Liver (tissue), 9 donors: Measurements from ENCODE around the gene LAMB1. TPM values are rescaled to one million over a fixed set of nuclear protein-coding genes. Genes with fewer than 3 reads are reported as not detected.

Source experiments
- DNase-seq: peaks from one replicate; pipeline ENCODE4 v3.0.0-alpha.2; 2017; ENCODE audit warnings: low spot score
- H3K27ac ChIP-seq, 2 donors: one replicate each; pipeline ENCODE4 v1.7.0; 2013; ENCODE audit warnings: inconsistent platforms in 2 of 2, low read length in 2 of 2, control low read depth in 1 of 2, low read depth in 1 of 2, mild to moderate bottlenecking in 1 of 2
- H3K27me3 ChIP-seq, 4 donors: one replicate each; pipeline versions ENCODE4 v1.6.1 to v1.7.0; 2013; ENCODE audit warnings: low read length in 3 of 4, inconsistent platforms in 1 of 4, mild to moderate bottlenecking in 1 of 4, moderate library complexity in 1 of 4; ENCODE audit not compliant: control insufficient read depth in 4 of 4, insufficient read depth in 4 of 4
- H3K36me3 ChIP-seq, 4 donors: one replicate each; pipeline versions ENCODE4 v1.6.1 to v1.7.0; 2013; ENCODE audit warnings: low read length in 3 of 4, mild to moderate bottlenecking in 3 of 4, low read depth in 1 of 4, moderate library complexity in 1 of 4; ENCODE audit not compliant: control insufficient read depth in 4 of 4, insufficient read depth in 3 of 4
- H3K4me1 ChIP-seq, 4 donors: one replicate each; pipeline versions ENCODE4 v1.6.1 to v1.7.0; 2013; ENCODE audit warnings: low read length in 3 of 4, mild to moderate bottlenecking in 3 of 4, moderate library complexity in 1 of 4; ENCODE audit not compliant: control insufficient read depth in 4 of 4, insufficient read depth in 4 of 4
- H3K4me3 ChIP-seq, 3 donors: one replicate each; pipeline versions ENCODE4 v1.6.1 to v1.7.0; 2013; ENCODE audit warnings: low read length in 3 of 3, control low read depth in 1 of 3, low read depth in 1 of 3, mild to moderate bottlenecking in 1 of 3
- H3K9ac ChIP-seq, 2 donors: one replicate each; pipeline ENCODE4 v1.7.0; 2013; ENCODE audit warnings: low read length in 2 of 2, mild to moderate bottlenecking in 2 of 2, moderate library complexity in 2 of 2, control low read depth in 1 of 2, low read depth in 1 of 2
- H3K9me3 ChIP-seq, 4 donors: one replicate each; pipeline versions ENCODE4 v1.6.1 to v1.7.0; 2013; ENCODE audit warnings: low read length in 3 of 4; ENCODE audit not compliant: control insufficient read depth in 4 of 4
- ATF3 ChIP-seq: IDR thresholded peaks from 2 replicates; pipeline ENCODE4 v1.6.1; 2016; ENCODE audit warnings: antibody characterized with exemption
- CTCF ChIP-seq: fragments of 150-350 bp; IDR thresholded peaks from 2 replicates; pipeline ENCODE4 v1.5.1; 2017; ENCODE audit warnings: improper control_type of control experiment, low read depth, low read length; ENCODE audit not compliant: missing input control
- EGR1 ChIP-seq, 2 donors: IDR thresholded peaks; 2 replicates each; pipeline ENCODE4 v1.6.1; 2016 to 2018; ENCODE audit warnings: antibody characterized with exemption in 2 of 2, low read depth in 2 of 2
- FOXA1 ChIP-seq: IDR thresholded peaks from 2 replicates; pipeline ENCODE4 v1.6.1; 2016; ENCODE audit warnings: antibody characterized with exemption
- FOXA2 ChIP-seq: IDR thresholded peaks from 2 replicates; pipeline ENCODE4 v1.6.1; 2016; ENCODE audit warnings: antibody characterized with exemption
- GABPA ChIP-seq, 2 donors: IDR thresholded peaks in 1 of 2; conservative IDR thresholded peaks in 1 of 2; 2 replicates each; pipeline ENCODE4 v1.6.1; 2016; ENCODE audit warnings: antibody characterized with exemption in 2 of 2, mild to moderate bottlenecking in 1 of 2, moderate library complexity in 1 of 2
- HNF4A ChIP-seq, 2 donors: conservative IDR thresholded peaks; 2 replicates each; pipeline ENCODE4 v1.6.1; 2016; ENCODE audit warnings: antibody characterized with exemption in 2 of 2, mild to moderate bottlenecking in 2 of 2
- HNF4G ChIP-seq: IDR thresholded peaks from 2 replicates; pipeline ENCODE4 v1.6.1; 2016; ENCODE audit warnings: antibody characterized with exemption
- JUND ChIP-seq, 2 donors: IDR thresholded peaks; 2 replicates each; pipeline ENCODE4 v1.6.1; 2016; ENCODE audit warnings: antibody characterized with exemption in 2 of 2
- MAX ChIP-seq: IDR thresholded peaks from 2 replicates; pipeline ENCODE4 v1.6.1; 2016; ENCODE audit warnings: antibody characterized with exemption
- NR2F2 ChIP-seq: IDR thresholded peaks from 2 replicates; pipeline ENCODE4 v1.6.1; 2016; ENCODE audit warnings: antibody characterized with exemption
- RAD21 ChIP-seq, 2 donors: IDR thresholded peaks; 2 replicates each; pipeline ENCODE4 v1.6.1; 2016; ENCODE audit warnings: antibody characterized with exemption in 2 of 2, mild to moderate bottlenecking in 2 of 2
- REST ChIP-seq: IDR thresholded peaks from 2 replicates; pipeline ENCODE4 v1.6.1; 2016; ENCODE audit warnings: antibody characterized with exemption, mild to moderate bottlenecking
- RXRA ChIP-seq, 2 donors: IDR thresholded peaks; 2 replicates each; pipeline ENCODE4 v1.6.1; 2017 to 2018; ENCODE audit warnings: antibody characterized with exemption in 2 of 2, mild to moderate bottlenecking in 1 of 2
- SP1 ChIP-seq: IDR thresholded peaks from 2 replicates; pipeline ENCODE4 v1.6.1; 2018; ENCODE audit warnings: antibody characterized with exemption, mild to moderate bottlenecking
- TAF1 ChIP-seq: conservative IDR thresholded peaks from 2 replicates; pipeline ENCODE4 v1.6.1; 2016; ENCODE audit warnings: antibody characterized with exemption, mild to moderate bottlenecking
- YY1 ChIP-seq: IDR thresholded peaks from 2 replicates; pipeline ENCODE4 v1.6.1; 2016; ENCODE audit warnings: antibody characterized with exemption, mild to moderate bottlenecking
- ZBTB33 ChIP-seq: IDR thresholded peaks from 2 replicates; pipeline ENCODE4 v1.6.1; 2016; ENCODE audit warnings: antibody characterized with exemption
- WGBS: extraction: QIAGEN DNeasy Blood & Tissue Kit; methylation state at CpG from one replicate; pipeline ENCODE4 v1.1.7; 2013; 5-methylcytosine and 5-hydroxymethylcytosine counted together
- polyA plus RNA-seq, 2 donors: library from polyadenylated mRNA; stranded (reverse) in 1 of 2; unstranded in 1 of 2; fragments of 200-250 nt in 1 of 2; fragments of >200 nt in 1 of 2; fragmentation: Nextera tagmentation in 1 of 2; extraction: Ambion mirVana in 1 of 2; gene quantifications; one replicate each; pipeline versions ENCODE4 v1.2.1 to v1.2.3, GENCODE V29; 2013 to 2015
- total RNA-seq, 2 donors: library from RNA; depleted of rRNA; stranded (reverse); fragments of >200 nt; gene quantifications; one replicate each; pipeline ENCODE4 v1.2.3, GENCODE V29; 2014
- donor health status: healthy.
- donor health status: healthy.
- donor health status: healthy.
- donor health status: healthy.
- donor health status: healthy.

The LAMB1 gene
- total and polyA plus RNA-seq, 4 donors: 12.6 to 63.1 (median 25.8) TPM

- Histone ChIP-seq H3K27me3 (peaks cover 0 to under 1% (median 0%) of the 10 kb centered on the region in 4 donors), H3K36me3 (no peaks in the 10 kb centered on the region), H3K27ac (no peak overlapping the region), H3K4me1 (no peaks in the 10 kb centered on the region), H3K9me3 (no peaks in the 10 kb centered on the region), H3K4me3 (no peak overlapping the region), H3K9ac (no peak overlapping the region)
- DNase-seq: no peak
- TF ChIP-seq ATF3 (no peak), NR2F2 (no peak), RXRA (IDR thresholded peaks at IDR 0.05) (no peak), JUND (IDR thresholded peaks at IDR 0.05) (no peak), CTCF (no peak), ZBTB33 (no peak), YY1 (no peak), FOXA2 (no peak), GABPA (IDR thresholded peaks at IDR 0.05 in 1 of 2, conservative IDR thresholded peaks at IDR 0.05 in 1 of 2) (no peak), FOXA1 (no peak), HNF4A (conservative IDR thresholded peaks at IDR 0.05) (no peak), EGR1 (IDR thresholded peaks at IDR 0.05; ENCODE audit: low read depth in 2 of 2) (no peak), HNF4G (no peak), RAD21 (IDR thresholded peaks at IDR 0.05) (no peak), MAX (no peak), REST (no peak), TAF1 (no peak), SP1 (no peak)
- 90% methylated on average over 4 of the region's 4 CpGs for WGBS
Observed at GRCh38 chr7:108018668-108019067, 15.7 kb upstream of the LAMB1 start.

- H3K4me1 ChIP-seq: no peaks in the 10 kb centered on the region
- H3K9me3 ChIP-seq: no peaks in the 10 kb centered on the region
- no peak overlapping the region for H3K9ac ChIP-seq
- DNase-seq: no peak
- TF ChIP-seq RXRA (IDR thresholded peaks at IDR 0.05): no peak
- no peaks in the 10 kb centered on the region for H3K36me3 ChIP-seq
- no peak overlapping the region for H3K4me3 ChIP-seq
- no peaks in the 10 kb centered on the region for H3K27me3 ChIP-seq
- no peak overlapping the region for H3K27ac ChIP-seq
- WGBS: 83% methylated on average over 4 of the region's 4 CpGs
Observed at GRCh38 chr7:108017776-108018151, 14.8 kb upstream of the LAMB1 start.
